Astrocyte (in vitro differentiated cells and primary cell): Measurements from ENCODE around the gene COL19A1.

Experiments used
- EZH2 ChIP-seq: IDR thresholded peaks from 2 replicates; pipeline ENCODE4 v1.6.1; 2012; ENCODE audit warnings: mild to moderate bottlenecking, low read length, inconsistent platforms; ENCODE audit not compliant: insufficient read depth
- TF ChIP-seq, protein P1 (sequence below): IDR thresholded peaks from 2 replicates; pipeline ENCODE4 v1.5.1; 2011; ENCODE audit warnings: low read depth, mild to moderate bottlenecking, inconsistent platforms, low read length, moderate library complexity; ENCODE audit not compliant: insufficient read depth

DNA sequence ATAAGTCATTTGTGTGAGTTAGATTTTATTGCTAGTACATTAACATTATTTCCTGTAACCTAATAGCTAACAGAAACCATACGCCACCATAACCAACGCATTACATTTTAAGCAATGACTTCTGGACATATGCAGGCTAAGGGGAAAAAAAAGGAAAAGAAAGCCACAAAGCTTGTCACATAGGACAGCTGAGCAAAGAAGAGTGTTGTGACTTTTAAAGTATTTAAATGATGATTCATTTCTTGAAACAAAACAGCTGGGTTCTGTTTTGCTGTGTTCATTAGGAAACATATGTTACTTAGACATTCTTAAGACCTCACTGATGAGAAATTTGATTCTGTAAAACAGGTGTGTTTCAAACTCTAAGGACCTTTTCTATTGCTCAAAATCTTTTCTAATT is 265.2 kb downstream of the COL19A1 start:
- TF ChIP-seq EZH2: no peak
- TF ChIP-seq, protein P1, sequence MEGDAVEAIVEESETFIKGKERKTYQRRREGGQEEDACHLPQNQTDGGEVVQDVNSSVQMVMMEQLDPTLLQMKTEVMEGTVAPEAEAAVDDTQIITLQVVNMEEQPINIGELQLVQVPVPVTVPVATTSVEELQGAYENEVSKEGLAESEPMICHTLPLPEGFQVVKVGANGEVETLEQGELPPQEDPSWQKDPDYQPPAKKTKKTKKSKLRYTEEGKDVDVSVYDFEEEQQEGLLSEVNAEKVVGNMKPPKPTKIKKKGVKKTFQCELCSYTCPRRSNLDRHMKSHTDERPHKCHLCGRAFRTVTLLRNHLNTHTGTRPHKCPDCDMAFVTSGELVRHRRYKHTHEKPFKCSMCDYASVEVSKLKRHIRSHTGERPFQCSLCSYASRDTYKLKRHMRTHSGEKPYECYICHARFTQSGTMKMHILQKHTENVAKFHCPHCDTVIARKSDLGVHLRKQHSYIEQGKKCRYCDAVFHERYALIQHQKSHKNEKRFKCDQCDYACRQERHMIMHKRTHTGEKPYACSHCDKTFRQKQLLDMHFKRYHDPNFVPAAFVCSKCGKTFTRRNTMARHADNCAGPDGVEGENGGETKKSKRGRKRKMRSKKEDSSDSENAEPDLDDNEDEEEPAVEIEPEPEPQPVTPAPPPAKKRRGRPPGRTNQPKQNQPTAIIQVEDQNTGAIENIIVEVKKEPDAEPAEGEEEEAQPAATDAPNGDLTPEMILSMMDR: no peak
